ENCODE measurements around the gene MYO1D.

The MYO1D gene

GRCh38 chr17:32484628-32485027, 392.3 kb downstream of the MYO1D start:
- H3K27me3 ChIP-seq (ENCODE audit: control insufficient read depth in 5 of 5, insufficient read depth in 4 of 5, low read length in 5 of 5), result no peaks in the 10 kb centered on the region
- no peak overlapping the region for H3K27ac ChIP-seq (ENCODE audit: low read depth, low read length)

GRCh38 chr17:32484041-32484461, 392.9 kb downstream of the MYO1D start:
- no peak overlapping the region for H3K27ac ChIP-seq (ENCODE audit: low read depth, low read length)
- H3K4me1 ChIP-seq (ENCODE audit: control insufficient read depth in 5 of 5, insufficient read depth in 5 of 5, low read length in 5 of 5), result peaks cover 4 to 36% (median 31%) of the 10 kb centered on the region in 5 donors
- no peaks in the 10 kb centered on the region for H3K9me3 ChIP-seq (ENCODE audit: control insufficient read depth in 5 of 5, low read length in 5 of 5)
- H3K36me3 ChIP-seq (ENCODE audit: control insufficient read depth in 5 of 5, insufficient read depth in 5 of 5, low read length in 5 of 5), result peaks cover 7 to 43% (median 37%) of the 10 kb centered on the region in 5 donors
- H3K27me3 ChIP-seq (ENCODE audit: control insufficient read depth in 5 of 5, insufficient read depth in 4 of 5, low read length in 5 of 5), result no peaks in the 10 kb centered on the region
- H3K4me3 ChIP-seq (ENCODE audit: low read depth in 1 of 5, low read length in 5 of 5), result no peak overlapping the region
- no peak overlapping the region for H3K9ac ChIP-seq (ENCODE audit: low read length in 5 of 5)

More at GRCh38 chr17:32484628-32485027, 392.3 kb downstream of the MYO1D start:
- H3K4me3 ChIP-seq (ENCODE audit: low read depth in 1 of 5, low read length in 5 of 5), result no peak overlapping the region
- peaks cover 7 to 42% (median 31%) of the 10 kb centered on the region in 5 donors for H3K36me3 ChIP-seq (ENCODE audit: control insufficient read depth in 5 of 5, insufficient read depth in 5 of 5, low read length in 5 of 5)
- H3K9me3 ChIP-seq (ENCODE audit: control insufficient read depth in 5 of 5, low read length in 5 of 5), result no peaks in the 10 kb centered on the region
- H3K4me1 ChIP-seq (ENCODE audit: control insufficient read depth in 5 of 5, insufficient read depth in 5 of 5, low read length in 5 of 5), result peaks cover 4 to 36% (median 31%) of the 10 kb centered on the region in 5 donors
- no peak overlapping the region for H3K9ac ChIP-seq (ENCODE audit: low read length in 5 of 5)

GRCh38 chr17:32483451-32484019, 393.4 kb downstream of the MYO1D start:
- no peaks in the 10 kb centered on the region for H3K27me3 ChIP-seq (ENCODE audit: control insufficient read depth in 5 of 5, insufficient read depth in 4 of 5, low read length in 5 of 5)
- H3K9me3 ChIP-seq (ENCODE audit: control insufficient read depth in 5 of 5, low read length in 5 of 5), result no peaks in the 10 kb centered on the region
- peak overlapping the region in 3 of 5 donors; percentile 38 to 52 (median 39) for H3K9ac ChIP-seq (ENCODE audit: low read length in 5 of 5)
- H3K36me3 ChIP-seq (ENCODE audit: control insufficient read depth in 5 of 5, insufficient read depth in 5 of 5, low read length in 5 of 5), result peaks cover 7 to 48% (median 41%) of the 10 kb centered on the region in 5 donors
- H3K4me1 ChIP-seq (ENCODE audit: control insufficient read depth in 5 of 5, insufficient read depth in 5 of 5, low read length in 5 of 5), result peaks cover 4 to 36% (median 31%) of the 10 kb centered on the region in 5 donors
- no peak overlapping the region for H3K4me3 ChIP-seq (ENCODE audit: low read depth in 1 of 5, low read length in 5 of 5)
- peak overlapping the region; percentile 57 for H3K27ac ChIP-seq (ENCODE audit: low read depth, low read length)

GRCh38 chr17:32482568-32483320, 394.2 kb downstream of the MYO1D start:
- no peak overlapping the region for H3K4me3 ChIP-seq (ENCODE audit: low read depth in 1 of 5, low read length in 5 of 5)
- peak overlapping the region; percentile 57 for H3K27ac ChIP-seq (ENCODE audit: low read depth, low read length)
- no peaks in the 10 kb centered on the region for H3K9me3 ChIP-seq (ENCODE audit: control insufficient read depth in 5 of 5, low read length in 5 of 5)
- H3K27me3 ChIP-seq (ENCODE audit: control insufficient read depth in 5 of 5, insufficient read depth in 4 of 5, low read length in 5 of 5), result no peaks in the 10 kb centered on the region
- peaks cover 14 to 52% (median 49%) of the 10 kb centered on the region in 5 donors for H3K36me3 ChIP-seq (ENCODE audit: control insufficient read depth in 5 of 5, insufficient read depth in 5 of 5, low read length in 5 of 5)
- no peak overlapping the region for H3K9ac ChIP-seq (ENCODE audit: low read length in 5 of 5)
- H3K4me1 ChIP-seq (ENCODE audit: control insufficient read depth in 5 of 5, insufficient read depth in 5 of 5, low read length in 5 of 5), result peaks cover 4 to 32% (median 28%) of the 10 kb centered on the region in 5 donors

- Histone ChIP-seq H3K4me1 (ENCODE audit: control insufficient read depth in 5 of 5, insufficient read depth in 5 of 5, low read length in 5 of 5) (peaks cover 4 to 26% (median 22%) of the 10 kb centered on the region in 5 donors), H3K9ac (ENCODE audit: low read length in 5 of 5) (no peak overlapping the region), H3K27me3 (ENCODE audit: control insufficient read depth in 5 of 5, insufficient read depth in 4 of 5, low read length in 5 of 5) (no peaks in the 10 kb centered on the region), H3K9me3 (ENCODE audit: control insufficient read depth in 5 of 5, low read length in 5 of 5) (no peaks in the 10 kb centered on the region), H3K27ac (ENCODE audit: low read depth, low read length) (no peak overlapping the region), H3K36me3 (ENCODE audit: control insufficient read depth in 5 of 5, insufficient read depth in 5 of 5, low read length in 5 of 5) (peaks cover 27 to 68% (median 63%) of the 10 kb centered on the region in 5 donors), H3K4me3 (ENCODE audit: low read depth in 1 of 5, low read length in 5 of 5) (no peak overlapping the region)
Measured at GRCh38 chr17:32481193-32481592, 395.7 kb downstream of the MYO1D start.

- Histone ChIP-seq H3K9ac (ENCODE audit: low read length in 5 of 5) (no peak overlapping the region), H3K27ac (ENCODE audit: low read depth, low read length) (no peak overlapping the region), H3K36me3 (ENCODE audit: control insufficient read depth in 5 of 5, insufficient read depth in 5 of 5, low read length in 5 of 5) (peaks cover 41 to 88% (median 84%) of the 10 kb centered on the region in 5 donors)
Measured at GRCh38 chr17:32479074-32479617, 397.8 kb downstream of the MYO1D start.

GRCh38 chr17:32477220-32477619, 399.7 kb downstream of the MYO1D start:
- no peak overlapping the region for H3K4me3 ChIP-seq (ENCODE audit: low read depth in 1 of 5, low read length in 5 of 5)
- H3K27ac ChIP-seq (ENCODE audit: low read depth, low read length), result no peak overlapping the region
- peaks cover 45 to 97% (median 91%) of the 10 kb centered on the region in 5 donors for H3K36me3 ChIP-seq (ENCODE audit: control insufficient read depth in 5 of 5, insufficient read depth in 5 of 5, low read length in 5 of 5)
- H3K9me3 ChIP-seq (ENCODE audit: control insufficient read depth in 5 of 5, low read length in 5 of 5), result no peaks in the 10 kb centered on the region
- H3K9ac ChIP-seq (ENCODE audit: low read length in 5 of 5), result no peak overlapping the region
- H3K27me3 ChIP-seq (ENCODE audit: control insufficient read depth in 5 of 5, insufficient read depth in 4 of 5, low read length in 5 of 5), result no peaks in the 10 kb centered on the region
- H3K4me1 ChIP-seq (ENCODE audit: control insufficient read depth in 5 of 5, insufficient read depth in 5 of 5, low read length in 5 of 5), result peaks cover 0 to 4% (median 0%) of the 10 kb centered on the region in 5 donors

More at GRCh38 chr17:32479074-32479617, 397.8 kb downstream of the MYO1D start:
- Histone ChIP-seq H3K27me3 (ENCODE audit: control insufficient read depth in 5 of 5, insufficient read depth in 4 of 5, low read length in 5 of 5) (no peaks in the 10 kb centered on the region), H3K9me3 (ENCODE audit: control insufficient read depth in 5 of 5, low read length in 5 of 5) (no peaks in the 10 kb centered on the region), H3K4me3 (ENCODE audit: low read depth in 1 of 5, low read length in 5 of 5) (no peak overlapping the region), H3K4me1 (ENCODE audit: control insufficient read depth in 5 of 5, insufficient read depth in 5 of 5, low read length in 5 of 5) (peaks cover 4 to 13% (median 13%) of the 10 kb centered on the region in 5 donors)

- Histone ChIP-seq H3K9ac (ENCODE audit: low read length in 5 of 5) (no peak overlapping the region), H3K27ac (ENCODE audit: low read depth, low read length) (no peak overlapping the region), H3K4me3 (ENCODE audit: low read depth in 1 of 5, low read length in 5 of 5) (no peak overlapping the region), H3K9me3 (ENCODE audit: control insufficient read depth in 5 of 5, low read length in 5 of 5) (no peaks in the 10 kb centered on the region), H3K36me3 (ENCODE audit: control insufficient read depth in 5 of 5, insufficient read depth in 5 of 5, low read length in 5 of 5) (peaks cover 50 to 97% (median 91%) of the 10 kb centered on the region in 5 donors), H3K4me1 (ENCODE audit: control insufficient read depth in 5 of 5, insufficient read depth in 5 of 5, low read length in 5 of 5) (peaks cover 0 to 4% (median 0%) of the 10 kb centered on the region in 5 donors), H3K27me3 (ENCODE audit: control insufficient read depth in 5 of 5, insufficient read depth in 4 of 5, low read length in 5 of 5) (no peaks in the 10 kb centered on the region)
Measured at GRCh38 chr17:32475258-32475657, 401.7 kb downstream of the MYO1D start.

- Histone ChIP-seq H3K36me3 (ENCODE audit: control insufficient read depth in 5 of 5, insufficient read depth in 5 of 5, low read length in 5 of 5) (peaks cover 53 to 93% (median 89%) of the 10 kb centered on the region in 5 donors), H3K27me3 (ENCODE audit: control insufficient read depth in 5 of 5, insufficient read depth in 4 of 5, low read length in 5 of 5) (no peaks in the 10 kb centered on the region)
Measured at GRCh38 chr17:32471652-32472051, 405.3 kb downstream of the MYO1D start.

More at GRCh38 chr17:32471652-32472051, 405.3 kb downstream of the MYO1D start:
- no peak overlapping the region for H3K27ac ChIP-seq (ENCODE audit: low read depth, low read length)
- H3K4me3 ChIP-seq (ENCODE audit: low read depth in 1 of 5, low read length in 5 of 5), result no peak overlapping the region
- no peak overlapping the region for H3K9ac ChIP-seq (ENCODE audit: low read length in 5 of 5)
- no peaks in the 10 kb centered on the region for H3K4me1 ChIP-seq (ENCODE audit: control insufficient read depth in 5 of 5, insufficient read depth in 5 of 5, low read length in 5 of 5)
- H3K9me3 ChIP-seq (ENCODE audit: control insufficient read depth in 5 of 5, low read length in 5 of 5), result no peaks in the 10 kb centered on the region
